Measurements from ENCODE around the gene MT1HL1. TPM values are rescaled to one million over a fixed set of nuclear protein-coding genes. Genes with fewer than 3 reads are reported as not detected.
"Not testable (repeated sequence)": the region's sequence is repeated elsewhere in the genome, so short reads cannot be mapped to it uniquely, and the experiment has no call there.

The MT1HL1 gene
- total and polyA plus RNA-seq, 7 donors = not detected

GRCh38 chr1:236975461-236975860 is 28.8 kb downstream of the MT1HL1 start:
- no peaks in the 10 kb centered on the region for H3K4me1 ChIP-seq
- no peaks in the 10 kb centered on the region for H3K9me3 ChIP-seq
- WGBS, 2 donors = 84 to 88% methylated on average over 6 of the region's 6 CpGs
- intact Hi-C loops (cut with DNase I) = no loop called here
- H3K36me3 ChIP-seq = no peaks in the 10 kb centered on the region
- no peak for DNase-seq
- H3K27me3 ChIP-seq = no peaks in the 10 kb centered on the region
- TF ChIP-seq POLR2A (IDR thresholded peaks at IDR 0.05) (no peak), POLR2AphosphoS5 (IDR thresholded peaks at IDR 0.05) (no peak), EP300 (IDR thresholded peaks at IDR 0.05) (no peak), CTCF (IDR thresholded peaks at IDR 0.05) (no peak)
- no peak overlapping the region for H3K27ac ChIP-seq
- H3K4me3 ChIP-seq = no peak overlapping the region

- H3K27ac ChIP-seq; H3K4me3 ChIP-seq; DNase-seq; H3K4me1 ChIP-seq; intact Hi-C loops (cut with DNase I); H3K27me3 ChIP-seq; H3K9me3 ChIP-seq; H3K36me3 ChIP-seq: not testable (repeated sequence)
- WGBS, 2 donors = 73 to 89% methylated on average over 5 of the region's 5 CpGs
Measured at GRCh38 chr1:236974025-236974424, 30.2 kb downstream of the MT1HL1 start.

GRCh38 chr1:236966636-236967035 is 37.6 kb downstream of the MT1HL1 start:
- DNase-seq = no peak
- Histone ChIP-seq H3K27ac (no peak overlapping the region), H3K4me1 (no peaks in the 10 kb centered on the region), H3K9me3 (peaks cover 0 to 4% (median 0%) of the 10 kb centered on the region in 4 donors), H3K36me3 (no peaks in the 10 kb centered on the region), H3K27me3 (no peaks in the 10 kb centered on the region), H3K4me3 (no peak overlapping the region)
- WGBS, 2 donors = 18 to 74% methylated on average over 6 of the region's 6 CpGs
- no peak for TF ChIP-seq POLR2A (IDR thresholded peaks at IDR 0.05)
- TF ChIP-seq POLR2AphosphoS5 (IDR thresholded peaks at IDR 0.05) = no peak
- intact Hi-C loops (cut with DNase I) = no loop called here

GRCh38 chr1:236963920-236964319 is 40.3 kb downstream of the MT1HL1 start:
- intact Hi-C loops (cut with DNase I) = no loop called here
- Histone ChIP-seq H3K9me3 (peaks cover 0 to 4% (median 0%) of the 10 kb centered on the region in 4 donors), H3K36me3 (no peaks in the 10 kb centered on the region), H3K4me3 (no peak overlapping the region), H3K4me1 (no peaks in the 10 kb centered on the region), H3K27me3 (no peaks in the 10 kb centered on the region), H3K27ac (no peak overlapping the region)
- no peak for DNase-seq
- WGBS, 2 donors = 58 to 84% methylated on average over 2 of the region's 2 CpGs
- TF ChIP-seq EP300 (IDR thresholded peaks at IDR 0.05) = no peak
- TF ChIP-seq CTCF (IDR thresholded peaks at IDR 0.05) = no peak
- TF ChIP-seq POLR2AphosphoS5 (IDR thresholded peaks at IDR 0.05) = no peak
- no peak for TF ChIP-seq POLR2A (IDR thresholded peaks at IDR 0.05)

- peaks cover 0 to 4% (median 0%) of the 10 kb centered on the region in 4 donors for H3K9me3 ChIP-seq
- H3K27ac ChIP-seq = no peak overlapping the region
- no peaks in the 10 kb centered on the region for H3K4me1 ChIP-seq
- WGBS, 2 donors = 97 to 100% methylated on average over 2 of the region's 2 CpGs
- H3K27me3 ChIP-seq = no peaks in the 10 kb centered on the region
- no peak overlapping the region for H3K4me3 ChIP-seq
- no peak for DNase-seq
- no peaks in the 10 kb centered on the region for H3K36me3 ChIP-seq
- intact Hi-C loops (cut with DNase I) = no loop called here
- TF ChIP-seq POLR2AphosphoS5 (IDR thresholded peaks at IDR 0.05) (no peak), POLR2A (IDR thresholded peaks at IDR 0.05) (no peak), EP300 (IDR thresholded peaks at IDR 0.05) (no peak), CTCF (IDR thresholded peaks at IDR 0.05) (no peak)
Measured at GRCh38 chr1:236959112-236959511, 45.1 kb downstream of the MT1HL1 start.

- no peak overlapping the region for H3K4me3 ChIP-seq
- H3K9me3 ChIP-seq = no peaks in the 10 kb centered on the region
- H3K27me3 ChIP-seq = no peaks in the 10 kb centered on the region
- intact Hi-C loops (cut with DNase I) = no loop called here
- DNase-seq = no peak
- 48 to 79% methylated on average over 5 of the region's 5 CpGs for WGBS, 2 donors
- no peaks in the 10 kb centered on the region for H3K36me3 ChIP-seq
- H3K4me1 ChIP-seq = peaks cover 0 to 14% (median 9%) of the 10 kb centered on the region in 4 donors
- no peak overlapping the region for H3K27ac ChIP-seq
- TF ChIP-seq CTCF (IDR thresholded peaks at IDR 0.05) (no peak), POLR2AphosphoS5 (IDR thresholded peaks at IDR 0.05) (no peak), POLR2A (IDR thresholded peaks at IDR 0.05) (no peak), EP300 (IDR thresholded peaks at IDR 0.05) (no peak)
Measured at GRCh38 chr1:236957235-236957634, 47.0 kb downstream of the MT1HL1 start.

All from sigmoid colon (tissue), 7 donors.